ENCODE data around the gene LIF.

DNA sequence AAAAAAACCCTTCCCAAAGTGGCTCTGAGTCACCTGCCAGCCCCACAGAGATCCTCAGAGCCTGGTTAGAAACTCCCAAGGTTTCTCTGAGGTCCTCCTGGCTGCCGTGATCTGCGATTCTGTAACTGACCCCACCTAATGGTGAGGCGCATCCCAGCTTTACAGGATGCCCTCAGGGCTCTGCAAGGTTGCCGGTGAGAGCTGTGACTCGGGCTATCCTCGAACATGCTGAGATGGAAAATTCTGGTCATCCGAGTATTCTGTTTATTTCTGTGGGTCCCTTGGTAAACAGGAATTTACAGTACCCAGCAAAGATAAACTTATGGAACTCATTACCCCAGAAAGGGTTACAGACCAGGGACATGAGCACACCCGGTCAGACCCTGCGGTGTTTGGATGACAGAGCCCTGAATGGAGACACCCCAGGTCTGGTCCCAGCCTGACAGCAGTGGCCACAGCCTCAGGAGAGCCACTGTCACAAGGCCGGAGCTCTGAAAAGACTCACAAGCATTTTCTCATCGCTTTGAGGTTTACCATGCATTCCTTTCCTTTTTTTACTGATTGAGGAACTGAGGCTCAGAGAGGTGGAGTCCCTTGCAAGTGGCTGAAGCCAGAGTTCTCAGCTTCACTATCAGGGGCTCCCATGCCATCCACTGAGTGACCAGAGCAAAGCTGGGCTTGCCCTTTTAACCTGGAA is 22.2 kb downstream of the LIF start:
- TF ChIP-seq TOX (CRISPR knock-in tag; IDR thresholded peaks at IDR 0.05; ENCODE audit: borderline replicate concordance) (no peak), RARB (CRISPR knock-in tag; IDR thresholded peaks at IDR 0.05) (no peak), ZNF565 (CRISPR knock-in tag; conservative IDR thresholded peaks at IDR 0.05; ENCODE audit: low read depth) (no peak), SNAI2 (CRISPR knock-in tag; IDR thresholded peaks at IDR 0.05) (no peak), ARNTL (CRISPR knock-in tag; IDR thresholded peaks at IDR 0.05; ENCODE audit: borderline replicate concordance, low read depth) (no peak), ZFP3 (CRISPR knock-in tag; IDR thresholded peaks at IDR 0.05) (no peak), BACH2 (CRISPR knock-in tag; IDR thresholded peaks at IDR 0.05; ENCODE audit: borderline replicate concordance) (no peak), PPARA (CRISPR knock-in tag; IDR thresholded peaks at IDR 0.05; ENCODE audit: borderline replicate concordance) (no peak), CSDC2 (CRISPR knock-in tag; IDR thresholded peaks at IDR 0.05) (no peak), ZNF70 (CRISPR knock-in tag; IDR thresholded peaks at IDR 0.05) (no peak)
- TF ChIP-seq, protein P1, sequence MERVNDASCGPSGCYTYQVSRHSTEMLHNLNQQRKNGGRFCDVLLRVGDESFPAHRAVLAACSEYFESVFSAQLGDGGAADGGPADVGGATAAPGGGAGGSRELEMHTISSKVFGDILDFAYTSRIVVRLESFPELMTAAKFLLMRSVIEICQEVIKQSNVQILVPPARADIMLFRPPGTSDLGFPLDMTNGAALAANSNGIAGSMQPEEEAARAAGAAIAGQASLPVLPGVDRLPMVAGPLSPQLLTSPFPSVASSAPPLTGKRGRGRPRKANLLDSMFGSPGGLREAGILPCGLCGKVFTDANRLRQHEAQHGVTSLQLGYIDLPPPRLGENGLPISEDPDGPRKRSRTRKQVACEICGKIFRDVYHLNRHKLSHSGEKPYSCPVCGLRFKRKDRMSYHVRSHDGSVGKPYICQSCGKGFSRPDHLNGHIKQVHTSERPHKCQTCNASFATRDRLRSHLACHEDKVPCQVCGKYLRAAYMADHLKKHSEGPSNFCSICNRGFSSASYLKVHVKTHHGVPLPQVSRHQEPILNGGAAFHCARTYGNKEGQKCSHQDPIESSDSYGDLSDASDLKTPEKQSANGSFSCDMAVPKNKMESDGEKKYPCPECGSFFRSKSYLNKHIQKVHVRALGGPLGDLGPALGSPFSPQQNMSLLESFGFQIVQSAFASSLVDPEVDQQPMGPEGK (CRISPR knock-in tag; IDR thresholded peaks at IDR 0.05; ENCODE audit: borderline replicate concordance) = no peak

Data from SK-N-SH treated with all-trans-retinoic acid at 6 μM for 48 hours (cell line).